GM21381 (cell line): ENCODE measurements around the gene KCNQ1.
A peak's percentile ranks its signal among the peaks of the same experiment; 100 is the strongest.

ENCODE experiments used
- ATAC-seq: cut with Tn5 transposase; IDR thresholded peaks from one replicate; pipeline ENCODE4 v1.9.1; 2021; ENCODE audit warnings: mild to moderate bottlenecking, moderate library complexity; ENCODE audit not compliant: unreplicated experiment

Gene KCNQ1

DNA sequence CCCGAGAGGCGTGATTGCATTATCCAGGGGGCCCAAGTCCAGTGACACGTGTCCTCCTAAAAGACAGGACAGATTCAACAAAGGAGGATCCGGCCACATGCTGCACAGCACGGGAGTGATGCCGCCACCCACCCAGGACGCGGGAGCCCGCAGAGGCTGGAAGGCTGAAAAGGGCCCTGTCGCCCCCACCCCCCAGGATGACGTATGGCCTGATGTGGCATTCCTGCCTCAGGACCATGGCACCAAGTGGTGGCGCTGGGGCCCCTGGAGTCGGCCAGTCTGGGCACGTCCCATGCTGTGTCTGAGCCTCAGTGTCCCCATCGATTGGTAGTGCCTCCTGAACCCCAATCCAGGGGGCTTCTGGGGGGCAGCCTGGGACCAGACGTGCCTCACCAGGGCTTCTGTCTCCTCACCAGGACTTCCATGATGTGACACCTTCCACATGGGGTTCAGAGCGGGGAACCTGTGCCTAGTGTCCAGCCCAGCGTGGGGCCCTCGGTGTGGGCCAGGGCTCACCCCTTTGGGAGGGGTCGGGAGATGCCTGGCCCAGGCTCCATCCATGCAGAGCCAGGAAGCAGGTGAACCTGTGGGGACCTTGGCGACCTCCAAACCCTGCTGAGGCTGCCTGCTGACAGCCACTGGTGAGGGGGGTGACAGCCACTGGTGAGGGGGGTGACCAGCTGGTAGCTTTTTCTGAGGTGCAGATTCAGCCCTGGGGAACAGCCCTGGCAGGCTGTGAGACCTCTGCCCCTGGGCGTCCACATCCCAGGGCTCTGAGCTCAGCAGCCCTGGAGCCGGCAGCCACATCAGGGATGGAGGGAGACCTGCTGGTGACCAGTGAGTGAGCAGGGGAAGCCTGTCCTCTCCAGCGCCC is 75.3 kb downstream of the KCNQ1 start:
- ATAC-seq, result no peak

DNA sequence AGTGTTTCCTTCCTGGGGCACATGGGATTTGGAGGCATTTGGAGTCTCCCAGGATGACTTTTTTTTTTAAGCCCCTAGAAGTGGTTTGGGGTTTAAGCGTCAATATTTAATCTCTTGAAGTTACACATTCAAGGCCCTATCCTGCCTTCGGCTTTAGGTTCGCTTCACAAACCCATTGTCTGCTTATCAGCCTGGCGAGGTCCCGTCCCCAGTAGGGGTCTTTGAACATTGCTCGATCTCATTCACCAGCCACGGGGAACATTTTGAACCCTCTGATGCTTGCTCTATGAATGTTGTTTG is 75.9 kb downstream of the KCNQ1 start:
- ATAC-seq, result no peak

DNA sequence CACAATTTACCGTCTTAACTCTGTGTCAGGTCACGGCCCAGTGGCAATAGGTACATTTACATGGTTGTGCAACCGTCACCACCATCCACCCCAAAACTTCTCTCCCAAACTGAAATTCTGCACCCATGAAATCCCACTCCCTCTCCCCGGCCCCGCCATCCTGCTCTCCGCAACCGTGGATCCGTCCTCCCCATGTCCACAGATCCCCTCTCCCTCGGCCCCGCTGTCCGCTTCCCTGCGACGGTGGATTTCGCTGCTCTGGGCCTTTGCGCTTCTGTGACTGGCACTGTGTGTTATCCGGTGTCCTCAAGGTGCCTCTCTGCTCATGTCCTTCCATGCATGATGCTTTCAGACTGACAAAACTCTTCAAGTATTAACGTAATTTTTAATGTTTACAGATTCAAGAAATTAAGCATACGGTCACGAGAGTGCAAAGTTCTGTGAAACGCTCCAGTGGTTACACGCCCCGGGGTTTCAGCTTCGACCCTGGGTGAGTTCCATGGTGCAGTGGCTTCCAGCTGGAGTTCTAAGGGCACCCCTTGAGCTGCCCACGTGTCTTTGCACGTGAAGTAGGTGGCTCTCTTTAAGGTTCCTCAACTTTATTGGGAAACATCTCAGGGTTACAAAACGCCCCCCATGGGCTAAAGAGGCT is 76.4 kb downstream of the KCNQ1 start:
- no peak for ATAC-seq

DNA sequence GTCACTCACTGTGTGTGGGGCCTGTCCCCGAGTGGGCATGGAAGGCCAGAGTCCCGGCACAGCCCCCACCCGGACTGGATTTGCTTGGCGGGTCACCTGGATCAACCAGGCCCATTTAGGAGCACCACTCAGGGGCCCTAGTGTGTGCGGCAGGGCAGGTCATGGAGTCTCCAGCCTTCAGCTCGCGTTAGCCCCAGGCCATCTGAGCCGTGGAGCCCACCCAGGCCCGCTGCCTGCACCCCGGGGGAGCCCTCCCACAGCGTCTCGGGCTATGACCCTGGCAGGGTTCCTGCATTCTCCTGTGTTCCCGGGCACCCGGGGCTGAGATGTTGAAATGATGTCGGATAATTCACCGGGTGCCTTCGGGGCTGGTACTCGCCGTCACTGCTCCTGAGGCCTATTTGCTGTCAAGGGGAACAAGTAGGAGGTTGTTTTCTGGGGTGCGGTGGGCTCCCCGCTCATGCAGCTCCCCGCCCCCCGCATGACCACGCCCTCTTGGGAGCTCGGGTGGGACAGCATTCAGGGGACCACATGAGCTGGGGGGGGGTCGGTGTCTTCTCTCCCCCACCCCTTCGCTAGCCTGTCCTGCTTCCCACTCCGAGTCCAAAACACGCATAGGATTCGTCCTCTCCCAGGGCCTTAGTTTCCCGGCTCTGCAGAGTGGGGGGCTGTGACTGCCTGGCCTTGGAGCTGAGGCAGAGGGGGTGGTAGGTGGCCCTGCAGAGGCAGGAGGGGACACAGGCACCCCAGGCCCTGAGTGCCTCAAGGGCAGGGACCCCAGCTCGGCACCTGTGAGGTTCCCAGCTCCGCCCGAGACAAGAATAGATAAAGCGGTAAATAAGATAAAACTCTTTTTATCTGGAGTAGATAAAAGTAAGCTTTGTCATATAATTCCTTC is 77.2 kb downstream of the KCNQ1 start:
- ATAC-seq, result no peak

DNA sequence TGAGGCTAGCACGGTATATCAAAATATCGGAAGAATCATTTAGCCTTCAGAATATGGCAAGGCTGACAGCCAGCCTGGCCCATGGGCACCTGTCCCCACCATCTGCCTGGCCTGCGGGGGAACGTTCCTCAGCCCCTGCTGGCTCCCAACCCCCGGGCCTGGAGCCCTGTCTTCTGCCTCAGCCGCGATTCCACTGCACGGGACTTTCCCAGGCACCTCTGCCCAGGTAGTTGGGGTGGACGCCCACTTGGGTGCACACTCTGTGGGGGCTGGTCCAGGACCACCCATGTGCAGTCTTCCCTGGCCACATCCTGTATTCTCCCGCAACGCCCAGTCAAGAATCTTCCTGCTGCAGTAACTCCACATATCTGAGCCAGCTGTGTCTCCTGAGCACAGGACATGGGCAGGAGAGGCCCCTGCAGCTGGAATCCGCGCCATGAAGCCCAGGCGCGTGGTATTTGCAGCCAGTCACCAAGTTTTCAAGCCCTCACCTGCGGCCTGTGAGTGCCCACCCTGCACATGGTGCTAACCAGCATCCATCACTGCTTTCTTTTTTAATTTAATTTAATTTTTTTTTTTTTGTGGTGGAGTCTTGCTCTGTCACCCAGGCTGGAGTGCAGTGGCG is 77.9 kb downstream of the KCNQ1 start:
- no peak for ATAC-seq

DNA sequence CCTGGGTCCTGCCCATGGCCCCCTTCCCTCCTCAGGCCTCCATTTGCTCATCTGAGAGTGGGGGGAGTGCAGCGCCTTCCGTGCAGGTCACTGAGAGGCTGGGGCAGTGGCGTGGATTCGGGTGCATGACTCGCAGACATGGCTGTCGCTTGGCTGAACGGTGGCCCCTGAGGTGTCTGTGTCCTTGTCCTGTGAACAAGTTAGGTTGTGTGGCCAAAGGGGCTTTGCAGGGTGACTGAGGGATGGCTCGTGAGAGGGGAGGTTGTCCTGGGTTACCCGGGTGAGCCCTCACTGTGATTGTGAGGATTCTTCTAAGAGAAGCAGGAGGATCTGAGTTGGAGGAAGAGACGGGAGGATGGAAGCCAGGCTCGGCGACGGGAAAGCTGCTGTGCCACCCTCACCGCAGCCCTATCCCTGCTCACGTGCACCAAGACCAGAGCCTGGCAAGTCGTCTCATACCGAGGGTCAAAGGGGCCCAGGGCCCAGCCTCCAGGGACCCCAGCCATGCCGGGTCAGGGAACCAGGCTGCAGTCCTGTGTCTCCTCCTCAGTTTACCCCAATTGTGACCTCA is 79.1 kb downstream of the KCNQ1 start:
- ATAC-seq, result no peak

DNA sequence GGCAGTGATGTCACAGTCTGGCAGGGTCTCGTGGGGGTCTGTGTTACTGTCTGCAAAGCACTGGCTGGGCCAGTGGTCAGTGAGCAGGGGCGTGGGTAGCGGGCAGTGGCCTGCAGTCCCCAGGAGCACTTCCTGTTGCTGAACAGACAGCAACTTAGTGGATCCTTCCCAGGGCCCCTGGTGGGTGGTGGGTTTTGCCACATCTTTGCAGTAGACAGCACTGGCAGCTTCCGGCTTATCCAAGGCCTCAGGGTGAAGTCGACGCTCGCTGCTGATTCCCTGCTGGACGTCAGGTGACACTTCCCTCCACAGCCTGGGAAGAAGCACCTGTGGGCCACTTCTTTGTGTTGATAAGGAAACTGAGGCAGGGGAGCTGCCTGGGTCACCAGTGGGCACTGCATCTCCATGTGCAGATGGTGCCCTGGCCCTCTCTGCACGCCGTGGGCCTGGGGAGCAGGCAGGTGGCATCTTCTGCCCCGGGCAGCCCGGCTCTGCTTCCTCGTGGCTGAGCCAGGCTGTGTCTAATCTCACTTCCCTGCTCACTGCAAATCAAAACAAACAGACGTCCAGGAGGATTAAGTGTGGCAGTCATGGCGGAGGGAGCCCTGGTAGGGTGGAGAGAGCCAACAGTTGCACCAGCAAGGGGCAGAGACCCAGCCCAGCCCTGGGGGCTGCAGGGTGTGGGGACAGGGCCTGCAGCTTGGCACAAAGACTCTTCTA is 79.8 kb downstream of the KCNQ1 start:
- no peak for ATAC-seq

DNA sequence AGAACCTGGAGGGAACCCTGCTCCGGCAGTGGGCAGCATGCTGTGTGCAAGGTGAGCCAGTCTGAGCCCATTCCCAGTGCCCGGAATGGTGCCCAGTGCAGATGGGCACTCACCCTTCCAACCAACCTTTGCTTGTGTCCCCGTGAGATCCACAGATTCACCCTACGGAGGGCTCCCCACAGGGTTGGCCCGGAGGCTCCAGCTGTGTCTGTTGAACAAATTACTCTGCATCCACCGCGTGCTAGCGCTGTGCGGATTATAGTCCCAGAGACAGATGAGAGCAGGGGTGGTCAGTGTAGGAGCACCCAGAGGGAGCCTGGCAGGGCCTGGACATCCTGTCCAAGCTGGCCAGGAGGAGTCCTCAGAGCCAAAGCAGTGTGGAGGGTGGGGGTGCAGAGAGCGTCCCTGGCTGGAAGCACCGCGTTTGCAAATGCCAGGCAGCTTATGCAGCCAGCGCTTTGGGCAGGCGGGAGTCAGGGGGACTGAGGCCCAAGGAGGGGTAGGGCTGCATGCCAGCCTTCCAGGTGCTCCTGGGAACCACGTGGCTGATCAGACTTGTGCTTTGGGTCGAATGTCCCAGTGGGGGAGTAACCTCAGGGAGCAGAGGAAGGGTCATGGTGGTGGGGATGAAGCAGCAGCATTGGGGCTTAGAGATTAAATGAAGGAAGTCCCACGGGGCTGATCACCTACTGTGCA is 80.5 kb downstream of the KCNQ1 start:
- ATAC-seq, result no peak

DNA sequence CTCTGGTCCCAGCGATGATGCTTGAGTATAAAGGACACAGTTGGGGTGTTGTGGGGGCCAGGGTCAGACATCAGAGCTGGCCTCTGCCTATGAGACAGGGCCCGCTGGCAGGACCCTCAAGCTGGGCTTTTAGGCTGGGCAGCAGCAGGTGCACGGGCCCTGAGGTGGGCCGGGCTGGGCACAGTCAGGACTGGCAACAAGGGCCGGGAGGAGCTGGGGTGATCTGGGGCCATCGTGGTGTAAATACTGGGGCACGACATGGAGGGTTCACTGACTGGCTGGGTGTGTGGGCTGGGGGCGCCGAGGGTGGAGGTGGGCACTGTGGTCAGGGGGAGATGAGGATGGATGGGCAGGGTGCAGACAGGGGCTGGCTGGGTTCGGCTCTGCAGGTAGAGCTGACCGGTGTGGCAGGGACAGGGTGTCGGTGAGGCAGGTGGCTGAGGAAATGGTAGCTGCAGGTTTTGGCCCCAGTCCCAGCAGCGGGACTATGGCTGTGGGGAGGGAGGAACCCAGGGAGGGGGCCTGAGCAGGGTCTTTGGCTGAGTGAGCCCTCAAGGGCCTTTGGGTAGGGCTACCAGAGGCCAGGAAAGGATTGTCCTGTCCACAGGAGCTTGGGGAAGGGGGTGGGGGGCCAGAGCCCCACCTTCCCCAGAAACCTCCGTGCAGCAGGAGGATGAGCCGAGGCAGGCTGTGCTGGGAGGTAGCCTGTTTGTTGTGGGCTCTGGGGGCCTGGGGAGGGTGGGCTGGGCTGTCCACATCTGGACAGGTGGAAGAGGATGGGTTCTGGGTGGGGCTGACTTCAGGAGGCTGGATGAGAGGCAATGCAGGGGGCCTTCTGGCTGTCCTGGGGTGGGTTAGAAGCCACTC is 81.4 kb downstream of the KCNQ1 start:
- ATAC-seq, result no peak

DNA sequence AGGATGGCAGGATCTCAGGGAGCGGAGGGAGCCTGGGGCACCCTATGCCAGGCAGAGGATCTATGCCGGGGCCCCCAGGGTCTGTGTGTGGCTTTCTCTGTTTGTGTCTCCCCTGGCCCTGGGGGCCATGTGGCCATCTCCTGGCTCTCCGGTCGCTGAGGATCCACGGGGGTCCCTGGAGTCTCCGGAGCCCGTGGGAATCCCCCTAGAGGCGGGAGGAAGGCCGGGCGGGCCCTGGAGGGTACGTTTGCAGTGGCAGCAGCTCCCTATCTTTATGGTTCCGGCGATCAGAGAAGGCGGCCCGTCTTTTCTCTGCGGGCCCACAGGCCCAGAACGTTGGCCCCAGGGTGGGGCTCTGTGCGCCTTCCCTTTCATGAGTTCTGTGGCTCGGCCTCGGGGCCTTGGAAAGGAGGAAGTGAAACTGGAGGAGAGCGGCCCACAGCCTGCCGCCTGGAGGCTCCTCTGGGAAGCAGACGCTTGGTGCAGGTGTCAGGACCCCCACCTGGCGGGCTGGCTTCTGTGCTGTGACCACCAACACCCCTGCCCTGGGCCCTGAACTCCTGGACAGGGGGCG is 82.1 kb downstream of the KCNQ1 start:
- peak; percentile 80 for ATAC-seq

DNA sequence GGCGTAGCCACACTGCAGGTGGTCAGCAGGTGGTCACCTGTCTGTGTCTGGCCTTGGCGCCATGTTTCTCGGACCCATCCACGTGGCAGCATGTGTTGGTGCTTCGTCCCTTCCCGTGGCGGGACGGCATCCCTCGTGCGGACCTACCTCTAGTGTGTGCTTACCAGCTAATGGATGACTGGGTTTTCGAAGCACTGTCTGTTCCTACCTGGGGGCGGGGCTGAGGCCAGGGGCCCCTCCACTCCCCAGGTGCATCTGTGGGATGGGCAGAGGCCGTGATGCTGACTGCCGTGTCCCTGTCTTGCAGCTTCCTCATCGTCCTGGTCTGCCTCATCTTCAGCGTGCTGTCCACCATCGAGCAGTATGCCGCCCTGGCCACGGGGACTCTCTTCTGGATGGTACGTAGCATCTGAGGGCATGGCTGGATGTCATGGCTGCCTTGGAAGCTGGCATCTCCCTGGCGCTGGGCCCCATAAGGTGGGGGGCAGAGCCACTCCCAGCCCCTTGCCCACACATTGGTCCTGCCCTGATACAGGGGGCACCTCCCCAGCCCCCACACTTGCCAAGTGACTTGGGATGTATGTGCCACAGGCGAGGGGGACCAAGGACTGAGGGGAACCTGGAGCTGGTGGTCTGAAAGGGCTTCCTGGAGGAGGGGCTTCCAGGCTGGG is 82.9 kb downstream of the KCNQ1 start:
- ATAC-seq, result no peak

DNA sequence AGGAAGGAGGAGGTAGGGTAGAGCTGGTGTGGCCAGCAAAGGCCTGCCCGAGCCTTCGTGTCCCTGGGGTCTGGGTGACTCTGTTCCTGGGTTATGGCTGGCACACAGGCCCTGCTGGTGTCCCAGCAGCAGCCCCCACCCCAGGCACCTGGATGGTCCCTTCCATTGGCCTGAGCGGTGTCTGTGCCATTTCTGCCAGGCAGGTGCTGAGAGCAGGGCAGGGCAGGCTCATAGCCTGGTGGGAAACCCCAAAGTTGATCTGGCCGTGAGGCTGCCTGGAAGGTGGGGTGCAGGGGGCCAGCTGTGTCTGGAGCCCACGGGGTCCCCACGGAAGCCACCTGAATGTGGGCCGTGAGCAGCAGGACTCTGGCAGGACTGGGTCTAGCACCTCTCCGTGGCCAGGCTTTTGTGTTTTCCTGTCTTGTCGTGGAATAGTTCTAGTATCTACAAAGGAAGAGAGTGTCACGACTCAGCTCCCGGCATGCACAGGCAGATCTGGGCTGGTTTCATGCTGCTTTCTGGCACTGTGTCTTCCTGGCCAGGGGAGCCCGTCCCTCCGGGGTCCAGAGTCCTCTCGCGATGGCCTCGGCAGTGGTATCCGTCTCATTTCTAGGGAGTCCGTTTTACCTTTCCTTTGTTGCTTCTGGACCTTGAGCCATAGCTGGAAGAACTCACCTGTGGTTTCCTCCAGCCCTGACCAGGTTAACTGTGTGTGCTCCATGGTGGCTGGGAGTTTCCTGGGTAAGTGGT is 83.7 kb downstream of the KCNQ1 start:
- ATAC-seq, result no peak

DNA sequence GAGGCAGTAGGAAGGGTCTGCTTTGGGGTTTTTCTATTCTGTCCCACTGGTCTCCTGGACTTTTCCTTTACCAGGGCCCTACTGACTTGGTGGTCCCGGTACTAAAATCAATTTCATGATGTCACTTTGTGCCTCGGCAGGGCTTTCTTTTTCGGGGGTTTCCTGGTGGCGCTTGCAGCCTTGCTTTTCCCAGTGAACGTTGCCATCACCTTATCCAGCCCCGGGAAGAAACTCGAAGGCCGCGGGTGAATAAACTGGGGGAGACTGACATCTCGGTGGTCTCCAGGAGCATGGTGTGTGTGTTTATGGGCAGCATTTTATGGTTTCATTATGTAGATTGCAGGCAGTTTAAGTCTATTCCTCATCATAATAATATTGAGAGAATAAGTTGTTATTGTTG is 84.4 kb downstream of the KCNQ1 start:
- ATAC-seq, result no peak

DNA sequence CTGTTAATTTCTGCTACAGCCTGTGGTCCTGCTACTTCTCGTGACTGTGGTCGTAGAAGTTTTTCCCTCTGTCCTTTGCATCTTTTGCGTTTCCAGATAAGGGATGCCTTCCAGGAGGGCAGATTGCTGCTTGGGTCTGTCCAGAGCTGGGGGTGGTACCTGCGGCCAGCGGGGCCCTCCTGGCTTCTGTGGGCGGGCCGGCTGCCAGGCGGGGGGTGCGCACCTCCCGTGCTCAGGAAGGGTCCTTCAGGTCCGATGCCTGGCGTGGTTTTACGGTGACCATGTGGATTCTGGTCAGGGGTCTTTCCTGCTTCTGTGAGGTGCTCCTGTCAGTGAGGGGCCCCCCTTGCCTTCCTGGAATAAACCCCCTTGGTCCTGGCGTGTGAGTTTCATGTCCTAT is 84.8 kb downstream of the KCNQ1 start:
- ATAC-seq, result no peak

DNA sequence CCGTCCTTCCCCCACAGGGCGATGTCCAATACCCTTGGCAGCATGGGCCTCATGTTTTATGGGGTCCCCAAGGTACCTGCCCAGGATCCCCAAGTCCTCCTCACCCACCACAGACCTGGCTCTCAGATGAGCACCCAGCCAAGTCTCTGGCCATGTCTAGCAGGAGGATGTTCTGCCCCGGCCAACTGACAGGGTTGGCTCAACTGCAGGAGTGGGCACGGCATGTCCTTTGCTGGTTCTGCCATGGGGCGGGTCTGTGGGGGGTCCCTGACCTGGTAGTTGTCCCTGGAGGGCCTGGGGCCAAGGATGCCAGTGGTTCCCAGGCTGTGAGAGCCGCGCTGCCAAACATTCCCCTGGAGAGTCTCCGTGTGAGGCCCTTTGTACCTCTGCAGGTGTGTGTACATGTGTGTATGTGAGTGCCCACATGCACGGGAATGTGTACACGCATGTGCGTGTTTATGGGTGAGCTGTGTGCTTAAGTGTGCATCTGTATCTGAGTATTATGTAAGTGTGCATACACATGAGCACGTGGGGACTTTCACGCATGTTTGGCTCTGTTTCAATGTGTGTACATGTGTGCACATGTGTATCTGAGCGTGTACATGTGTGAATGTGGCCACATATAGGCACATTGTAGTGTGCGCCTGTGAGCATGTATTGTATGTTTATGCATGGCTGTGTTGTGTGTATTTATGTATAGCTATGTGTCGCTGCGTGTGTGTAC is 85.5 kb downstream of the KCNQ1 start:
- ATAC-seq, result no peak

DNA sequence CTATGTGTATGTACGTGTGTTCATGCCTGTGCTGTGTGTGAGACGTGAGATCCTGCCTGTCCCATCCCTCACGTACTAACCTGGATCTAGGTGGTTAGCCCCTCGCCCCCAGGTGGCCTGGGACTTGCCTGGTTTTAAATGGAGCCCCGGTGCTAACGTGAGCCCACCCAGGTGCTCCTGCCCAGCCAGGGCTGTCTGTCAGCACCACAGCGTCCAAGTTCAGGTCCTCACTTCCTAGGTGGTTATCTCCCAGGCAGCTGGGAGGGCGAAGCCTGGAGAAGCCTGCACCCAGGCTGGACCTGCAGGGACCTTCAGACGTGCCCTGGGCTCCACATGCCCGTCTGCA is 86.0 kb downstream of the KCNQ1 start:
- ATAC-seq, result no peak
